ENCODE measurements around the gene RECQL5.
A peak's percentile ranks its signal among the peaks of the same experiment; 100 is the strongest.

The RECQL5 gene

GRCh38 chr17:75637551-75637950 lies 29.4 kb downstream of the RECQL5 start:
- TF ChIP-seq TAF1 (IDR thresholded peaks at IDR 0.05; ENCODE audit: low read depth, low read length): no peak
- no peak for TF ChIP-seq PAX5 (IDR thresholded peaks at IDR 0.05; ENCODE audit: insufficient read depth, low read length, severe bottlenecking)
- no peak for TF ChIP-seq POU2F2 (IDR thresholded peaks at IDR 0.05; ENCODE audit: low read depth, low read length)
- no peak for TF ChIP-seq POLR2AphosphoS5 (IDR thresholded peaks at IDR 0.05; ENCODE audit: low read depth, low read length)
- no peak for TF ChIP-seq SPI1 (IDR thresholded peaks at IDR 0.05; ENCODE audit: low read depth, low read length)
- TF ChIP-seq POLR2A (IDR thresholded peaks at IDR 0.05; ENCODE audit: low read depth, low read length): no peak
- FAIRE-seq (no peak), DNase-seq (ENCODE audit: insufficient read length, low spot score) (no peak)

GRCh38 chr17:75637143-75637538 lies 29.8 kb downstream of the RECQL5 start:
- TF ChIP-seq POLR2A (IDR thresholded peaks at IDR 0.05; ENCODE audit: low read depth, low read length) (no peak), POLR2AphosphoS5 (IDR thresholded peaks at IDR 0.05; ENCODE audit: low read depth, low read length) (no peak), SPI1 (IDR thresholded peaks at IDR 0.05; ENCODE audit: low read depth, low read length) (no peak)
- no peak for DNase-seq (ENCODE audit: insufficient read length, low spot score)
- no peak for FAIRE-seq

GRCh38 chr17:75636381-75637142 lies 30.4 kb downstream of the RECQL5 start:
- no peak for DNase-seq (ENCODE audit: insufficient read length, low spot score)
- no peak for FAIRE-seq
- TF ChIP-seq POU2F2 (IDR thresholded peaks at IDR 0.05; ENCODE audit: low read depth, low read length): no peak
- TF ChIP-seq PAX5 (IDR thresholded peaks at IDR 0.05; ENCODE audit: insufficient read depth, low read length, severe bottlenecking): no peak
- TF ChIP-seq POLR2A (IDR thresholded peaks at IDR 0.05; ENCODE audit: low read depth, low read length): no peak
- TF ChIP-seq SPI1 (IDR thresholded peaks at IDR 0.05; ENCODE audit: low read depth, low read length): no peak
- TF ChIP-seq TAF1 (IDR thresholded peaks at IDR 0.05; ENCODE audit: low read depth, low read length): no peak
- no peak for TF ChIP-seq POLR2AphosphoS5 (IDR thresholded peaks at IDR 0.05; ENCODE audit: low read depth, low read length)

GRCh38 chr17:75635610-75636202 lies 31.2 kb downstream of the RECQL5 start:
- DNase-seq (ENCODE audit: insufficient read length, low spot score) (no peak), FAIRE-seq (no peak)
- TF ChIP-seq POLR2A (IDR thresholded peaks at IDR 0.05; ENCODE audit: low read depth, low read length) (no peak), POU2F2 (IDR thresholded peaks at IDR 0.05; ENCODE audit: low read depth, low read length) (no peak), TAF1 (IDR thresholded peaks at IDR 0.05; ENCODE audit: low read depth, low read length) (no peak), POLR2AphosphoS5 (IDR thresholded peaks at IDR 0.05; ENCODE audit: low read depth, low read length) (no peak)

- TF ChIP-seq POLR2AphosphoS5 (IDR thresholded peaks at IDR 0.05; ENCODE audit: low read depth, low read length) (no peak), POLR2A (IDR thresholded peaks at IDR 0.05; ENCODE audit: low read depth, low read length) (no peak), SPI1 (IDR thresholded peaks at IDR 0.05; ENCODE audit: low read depth, low read length) (no peak), POU2F2 (IDR thresholded peaks at IDR 0.05; ENCODE audit: low read depth, low read length) (no peak), PAX5 (IDR thresholded peaks at IDR 0.05; ENCODE audit: insufficient read depth, low read length, severe bottlenecking) (no peak), TAF1 (IDR thresholded peaks at IDR 0.05; ENCODE audit: low read depth, low read length) (no peak)
- DNase-seq (ENCODE audit: insufficient read length, low spot score): no peak
- FAIRE-seq: no peak
Measured at GRCh38 chr17:75634754-75635609, 32.0 kb downstream of the RECQL5 start.

GRCh38 chr17:75634376-75634740 lies 32.6 kb downstream of the RECQL5 start:
- FAIRE-seq (no peak), DNase-seq (ENCODE audit: insufficient read length, low spot score) (no peak)
- TF ChIP-seq POU2F2 (IDR thresholded peaks at IDR 0.05; ENCODE audit: low read depth, low read length) (no peak), TAF1 (IDR thresholded peaks at IDR 0.05; ENCODE audit: low read depth, low read length) (no peak), POLR2A (IDR thresholded peaks at IDR 0.05; ENCODE audit: low read depth, low read length) (no peak), POLR2AphosphoS5 (IDR thresholded peaks at IDR 0.05; ENCODE audit: low read depth, low read length) (no peak), SPI1 (IDR thresholded peaks at IDR 0.05; ENCODE audit: low read depth, low read length) (no peak), PAX5 (IDR thresholded peaks at IDR 0.05; ENCODE audit: insufficient read depth, low read length, severe bottlenecking) (no peak)

GRCh38 chr17:75633486-75634375 lies 33.2 kb downstream of the RECQL5 start:
- TF ChIP-seq SPI1 (IDR thresholded peaks at IDR 0.05; ENCODE audit: low read depth, low read length) (no peak), PAX5 (IDR thresholded peaks at IDR 0.05; ENCODE audit: insufficient read depth, low read length, severe bottlenecking) (no peak), TAF1 (IDR thresholded peaks at IDR 0.05; ENCODE audit: low read depth, low read length) (no peak), POLR2AphosphoS5 (IDR thresholded peaks at IDR 0.05; ENCODE audit: low read depth, low read length) (no peak), POLR2A (IDR thresholded peaks at IDR 0.05; ENCODE audit: low read depth, low read length) (no peak), POU2F2 (IDR thresholded peaks at IDR 0.05; ENCODE audit: low read depth, low read length) (no peak)
- peak; percentile 54 for FAIRE-seq
- peak; percentile 91 for DNase-seq (ENCODE audit: insufficient read length, low spot score)

GRCh38 chr17:75632863-75633485 lies 34.0 kb downstream of the RECQL5 start, which contains the start of gene SMIM5:
Gene SMIM5 (plus strand): TSS chr17:75633434. CDS start chr17:75640202, 6,768 bp downstream.
- FAIRE-seq: peak; percentile 88
- DNase-seq (ENCODE audit: insufficient read length, low spot score): peak; percentile 99
- no peak for TF ChIP-seq PAX5 (IDR thresholded peaks at IDR 0.05; ENCODE audit: insufficient read depth, low read length, severe bottlenecking)
- TF ChIP-seq SPI1 (IDR thresholded peaks at IDR 0.05; ENCODE audit: low read depth, low read length): no peak
- TF ChIP-seq POLR2A (IDR thresholded peaks at IDR 0.05; ENCODE audit: low read depth, low read length): no peak
- no peak for TF ChIP-seq POU2F2 (IDR thresholded peaks at IDR 0.05; ENCODE audit: low read depth, low read length)
- no peak for TF ChIP-seq TAF1 (IDR thresholded peaks at IDR 0.05; ENCODE audit: low read depth, low read length)
- no peak for TF ChIP-seq POLR2AphosphoS5 (IDR thresholded peaks at IDR 0.05; ENCODE audit: low read depth, low read length)

Data from GM12891 (cell line).